Right cardiac atrium (tissue), 5 donors: Measurements from ENCODE around the gene SNPH. TPM values are rescaled to one million over a fixed set of nuclear protein-coding genes. Genes with fewer than 3 reads are reported as not detected.

Source experiments
- ATAC-seq, 2 donors: fragments of 200-7000 bp; cut with Tn5 transposase; one replicate each; pipeline versions ENCODE4 v1.8.0 to v1.9.1; 2020; ENCODE audit warnings: moderate library complexity in 2 of 2, mild to moderate bottlenecking in 1 of 2
- DNase-seq, 3 donors: peaks; one replicate each; pipeline ENCODE4 v3.0.0-alpha.2; 2020
- H3K27ac ChIP-seq: one replicate; pipeline ENCODE4 v1.5.1; 2013; ENCODE audit warnings: mild to moderate bottlenecking, low read length, control low read depth, moderate library complexity
- H3K27me3 ChIP-seq: one replicate; pipeline ENCODE4 v1.6.1; 2013; ENCODE audit not compliant: control insufficient read depth, insufficient read depth
- H3K4me1 ChIP-seq: one replicate; pipeline ENCODE4 v1.6.1; 2013; ENCODE audit warnings: low read length; ENCODE audit not compliant: control insufficient read depth, insufficient read depth
- H3K4me3 ChIP-seq: one replicate; pipeline ENCODE4 v1.5.1; 2013; ENCODE audit warnings: low read length, control low read depth
- H3K9me3 ChIP-seq: one replicate; pipeline ENCODE4 v1.6.1; 2013; ENCODE audit warnings: low read length; ENCODE audit not compliant: control insufficient read depth
- WGBS: extraction: QIAGEN DNeasy Blood & Tissue Kit; methylation state at CpG from one replicate; pipeline ENCODE4 v1.1.7; 2013; 5-methylcytosine and 5-hydroxymethylcytosine counted together
- intact Hi-C, 4 donors: fragments of 100-400 bp; cut with DNase I; formaldehyde crosslinking; loops; one replicate each; pipeline versions ENCODE4 v1.11.0 to v1.14.0; 2022 to 2023
- polyA plus RNA-seq: library from polyadenylated mRNA; stranded (reverse); fragments of 200-250 nt; gene quantifications from one replicate; pipeline ENCODE4 v1.2.3, GENCODE V29; 2013
- total RNA-seq, 4 donors: library from RNA; stranded (reverse); fragmentation: NEBNext Ultra II Directional; extraction: Animal tissue kit (Norgen Biotek cat#: 25700); gene quantifications; one replicate each; pipeline ENCODE4 v1.2.1, GENCODE V29; 2021
- donor health status: healthy with polysubstance abuse.
- donor health status: DM: no; HTN: yes; CAD: no.
- donor health status: DM: no; HTN: no; CAD: no.
- donor health status: DM: no; HTN: yes; CAD: no; lungs with severe emphysema.
- donor health status: DM: yes; HTN: yes; CAD: no.

Gene SNPH
- total and polyA plus RNA-seq, 5 donors = 4.8 to 6.8 (median 5.2) TPM

DNA sequence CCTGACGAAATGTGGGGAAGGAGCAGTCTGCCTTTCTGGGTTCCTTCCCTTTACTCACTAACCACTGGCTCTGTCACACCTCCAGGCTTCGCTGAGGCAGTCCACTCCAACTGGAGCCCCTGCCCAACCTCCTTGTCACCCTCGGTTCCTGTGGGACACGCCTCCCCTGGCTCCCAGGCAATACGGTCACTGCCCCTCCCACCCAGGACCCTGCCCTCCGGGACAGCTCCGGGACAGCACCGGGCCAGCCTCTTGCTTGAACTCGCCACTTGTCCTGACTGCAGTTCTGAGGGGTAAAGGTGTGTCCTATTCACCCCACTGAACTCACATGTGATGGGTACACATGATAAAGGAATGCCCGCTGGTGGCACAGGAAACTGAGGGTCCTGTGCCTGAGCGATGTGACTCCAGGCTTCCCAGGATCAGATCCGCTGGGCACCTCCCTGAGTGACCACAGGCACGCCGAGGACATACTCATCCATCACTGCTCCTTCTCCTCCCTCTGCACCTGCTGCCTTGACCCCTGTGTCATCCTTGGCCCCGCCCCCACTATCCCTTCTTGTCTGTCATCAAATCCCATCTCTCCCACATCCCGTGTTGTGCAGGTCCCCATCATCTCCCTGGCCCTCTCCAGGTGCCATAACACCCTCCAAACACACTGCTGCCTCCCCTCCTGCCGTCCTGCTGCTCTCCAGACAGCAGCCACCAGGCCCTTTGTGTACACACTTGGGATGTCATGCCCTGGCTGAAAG is 55.0 kb downstream of the SNPH start:
- H3K4me3 ChIP-seq = no peak overlapping the region
- ATAC-seq (no peak), DNase-seq (peak in 1 of 3 donors; percentile 42)
- H3K27me3 ChIP-seq = no peaks in the 10 kb centered on the region
- peaks cover 3% of the 10 kb centered on the region for H3K4me1 ChIP-seq
- peak overlapping the region; percentile 46 for H3K27ac ChIP-seq
- no peaks in the 10 kb centered on the region for H3K9me3 ChIP-seq
- 68% methylated on average over 17 of the region's 17 CpGs for WGBS
- intact Hi-C loops = loop anchor here in 3 of 4 donors (5.0 kb wide), 2 partner anchors 66 to 71 kb away; partner anchors contain the start of gene FKBP1A (in 2 of the 3)

DNA sequence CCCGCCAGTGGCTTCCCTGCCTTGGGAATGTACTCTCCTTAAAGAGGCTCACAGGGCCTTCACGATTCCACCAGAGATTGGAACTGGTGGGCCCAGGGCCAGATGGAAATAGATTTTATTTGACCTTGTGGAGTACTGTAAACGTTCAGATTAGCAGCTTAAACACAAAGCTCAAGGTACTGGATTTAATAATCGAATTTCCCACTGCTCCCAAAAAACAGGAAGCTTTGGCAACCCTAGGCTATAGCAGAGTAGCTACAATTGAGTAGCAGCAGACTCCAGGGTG is 55.5 kb downstream of the SNPH start:
- ATAC-seq (no peak), DNase-seq (peak in 1 of 3 donors; percentile 45)
- H3K27ac ChIP-seq = peak overlapping the region; percentile 46
- intact Hi-C loops = loop anchor here in 3 of 4 donors (5.0 kb wide), 2 partner anchors 66 to 71 kb away; partner anchors contain the start of gene FKBP1A (in 2 of the 3)
- H3K4me1 ChIP-seq = peaks cover 7% of the 10 kb centered on the region
- H3K9me3 ChIP-seq = no peaks in the 10 kb centered on the region
- H3K4me3 ChIP-seq = no peak overlapping the region
- no peaks in the 10 kb centered on the region for H3K27me3 ChIP-seq
- WGBS = 47% methylated on average over 4 of the region's 4 CpGs

DNA sequence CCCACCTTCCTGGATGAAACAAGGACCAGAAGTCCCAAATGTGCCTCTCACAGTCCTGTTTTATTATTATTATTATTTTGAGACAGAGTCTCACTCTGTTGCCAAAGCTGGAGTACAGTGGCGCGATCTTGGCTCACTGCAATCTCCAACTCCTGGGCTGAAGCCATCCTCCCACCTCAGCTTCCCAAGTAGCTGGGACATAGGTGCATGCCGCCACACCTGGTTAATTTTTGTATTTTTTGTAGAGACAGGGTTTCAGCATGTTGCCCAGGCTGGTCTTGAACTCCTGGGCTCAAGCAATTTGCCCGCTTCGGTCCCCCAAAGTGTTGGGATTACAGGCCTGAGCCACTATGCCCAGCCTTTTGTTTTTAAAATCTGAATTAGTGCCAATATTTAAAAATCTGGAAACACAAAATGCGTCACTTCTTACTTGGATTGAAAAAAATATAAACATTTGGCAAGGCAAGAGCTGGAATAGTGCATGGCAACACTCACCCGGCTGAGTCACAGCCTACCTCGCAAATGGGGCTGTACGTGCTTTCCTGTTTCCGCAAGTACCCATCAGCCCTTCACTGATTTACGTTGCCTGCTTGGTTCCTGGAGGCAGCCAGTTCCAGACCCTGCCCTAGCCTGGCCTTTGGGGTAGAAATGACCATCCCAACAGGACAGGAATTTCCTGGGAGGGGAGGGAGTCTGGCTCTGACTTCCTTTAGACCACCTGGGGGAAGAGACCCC is 56.6 kb downstream of the SNPH start:
- no peaks in the 10 kb centered on the region for H3K9me3 ChIP-seq
- ATAC-seq (peak; percentile 12 to 66), DNase-seq (peak; percentile 59 to 69 (median 67))
- no peaks in the 10 kb centered on the region for H3K27me3 ChIP-seq
- H3K4me1 ChIP-seq = peaks cover 16% of the 10 kb centered on the region
- no peak overlapping the region for H3K4me3 ChIP-seq
- intact Hi-C loops = loop anchor here in 3 of 4 donors (5.0 kb wide), 2 partner anchors 65 to 70 kb away; partner anchors contain the start of gene FKBP1A (in 2 of the 3)
- WGBS = 56% methylated on average over 11 of the region's 11 CpGs
- H3K27ac ChIP-seq = peak overlapping the region; percentile 96

DNA sequence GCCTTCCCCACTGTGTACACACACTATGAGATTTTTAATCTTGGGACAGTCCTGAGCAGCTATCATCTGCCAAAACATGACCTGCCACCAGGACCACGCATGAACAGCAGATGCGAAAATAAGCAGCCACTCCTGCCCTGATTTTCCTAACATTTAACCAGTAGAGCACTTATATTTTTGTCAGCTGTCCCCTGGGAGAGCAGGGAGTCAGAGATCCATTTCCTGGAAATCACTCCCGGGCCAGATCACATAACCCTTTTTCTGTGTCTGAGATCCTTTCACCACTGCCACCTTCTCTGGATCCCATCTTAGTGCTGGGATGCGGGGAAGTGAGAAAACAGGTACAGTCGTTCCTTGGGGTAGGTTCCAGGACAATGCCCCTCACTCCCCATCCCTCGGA is 57.2 kb downstream of the SNPH start:
- Histone ChIP-seq H3K27me3 (no peaks in the 10 kb centered on the region), H3K27ac (peak overlapping the region; percentile 96), H3K4me3 (no peak overlapping the region), H3K4me1 (peaks cover 21% of the 10 kb centered on the region), H3K9me3 (no peaks in the 10 kb centered on the region)
- DNase-seq (no peak), ATAC-seq (no peak)
- intact Hi-C loops = loop anchor here in 3 of 4 donors (5.0 kb wide), 2 partner anchors 64 to 69 kb away; partner anchors contain the start of gene FKBP1A (in 2 of the 3)
- 49% methylated on average over 6 of the region's 6 CpGs for WGBS

DNA sequence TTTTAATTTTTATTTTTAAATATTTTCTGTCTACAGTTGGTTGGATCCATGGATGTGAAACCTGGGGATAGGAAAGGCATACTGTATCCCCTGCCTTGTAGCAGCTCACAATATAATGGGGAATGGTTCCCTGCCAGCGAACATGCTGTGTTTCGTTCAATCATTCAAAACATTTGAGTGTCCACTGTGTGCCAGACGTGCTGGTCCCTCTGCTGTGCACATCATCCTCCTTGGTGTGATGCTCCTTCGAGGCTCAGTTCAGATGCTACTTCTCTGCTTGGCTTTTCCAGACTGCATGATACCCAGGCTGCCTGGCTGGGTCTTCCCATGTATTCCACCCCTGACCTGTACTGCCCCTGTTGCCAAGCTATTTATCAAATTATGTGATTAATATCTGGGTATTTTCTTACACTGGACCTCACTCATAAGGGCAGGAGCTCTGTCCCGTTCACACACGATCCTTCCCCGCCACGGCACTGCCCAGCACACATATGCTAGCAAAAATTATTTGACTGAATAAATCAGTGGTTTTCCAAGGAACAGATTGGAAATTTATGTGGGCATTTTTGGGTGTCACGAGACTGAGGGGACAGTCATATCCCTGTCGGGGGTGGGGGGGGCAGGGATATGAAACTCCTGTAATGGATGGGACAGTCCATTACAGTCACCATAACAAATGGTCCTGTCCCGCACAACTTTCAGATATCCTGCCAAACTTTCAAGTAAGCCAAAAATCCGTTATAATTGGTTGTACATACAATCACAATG is 57.9 kb downstream of the SNPH start:
- ATAC-seq (no peak), DNase-seq (peak in 1 of 3 donors; percentile 32)
- H3K27me3 ChIP-seq = no peaks in the 10 kb centered on the region
- H3K27ac ChIP-seq = peak overlapping the region; percentile 18
- no peaks in the 10 kb centered on the region for H3K9me3 ChIP-seq
- 66% methylated on average over 12 of the region's 12 CpGs for WGBS
- peaks cover 23% of the 10 kb centered on the region for H3K4me1 ChIP-seq
- intact Hi-C loops = loop anchor here in 3 of 4 donors (5.0 kb wide), 2 partner anchors 63 to 68 kb away; partner anchors contain the start of gene FKBP1A (in 2 of the 3)
- no peak overlapping the region for H3K4me3 ChIP-seq

DNA sequence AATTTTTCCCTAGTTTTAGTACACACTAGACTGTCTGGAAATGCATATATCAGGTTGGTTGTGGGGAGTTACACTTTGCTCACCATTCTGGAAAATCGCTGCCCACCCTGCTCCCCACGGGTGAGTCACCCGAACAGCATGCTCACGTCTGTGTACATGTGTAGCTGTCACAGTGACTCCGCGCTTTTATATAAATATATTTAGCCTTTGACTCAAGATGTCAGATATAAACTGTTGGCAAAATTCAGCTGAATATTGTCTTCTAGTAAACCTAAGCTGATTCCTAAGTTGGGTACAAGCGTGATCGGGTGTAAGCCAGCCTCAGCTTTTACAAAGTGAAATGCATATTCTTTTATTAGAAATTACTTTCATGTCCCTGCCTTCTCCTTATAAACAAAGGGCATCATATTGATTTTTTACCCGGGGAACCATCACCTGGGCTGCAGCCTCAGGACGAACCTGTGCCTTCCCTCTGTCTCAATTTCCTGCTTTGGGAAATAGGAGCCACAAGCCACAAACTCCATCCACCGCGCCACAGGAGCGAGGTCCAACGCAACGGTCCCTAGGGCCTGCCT is 58.6 kb downstream of the SNPH start:
- no peaks in the 10 kb centered on the region for H3K9me3 ChIP-seq
- H3K27me3 ChIP-seq = no peaks in the 10 kb centered on the region
- H3K27ac ChIP-seq = peak overlapping the region; percentile 98
- DNase-seq = peak in 1 of 3 donors; percentile 45
- intact Hi-C loops = loop anchor here (5.0 kb wide), 2 partner anchors 63 to 68 kb away; partner anchors contain the start of gene FKBP1A (in 2 of the 4)
- 23% methylated on average over 15 of the region's 15 CpGs for WGBS
- peak overlapping the region; percentile 82 for H3K4me3 ChIP-seq
- peaks cover 23% of the 10 kb centered on the region for H3K4me1 ChIP-seq
- ATAC-seq = no peak

DNA sequence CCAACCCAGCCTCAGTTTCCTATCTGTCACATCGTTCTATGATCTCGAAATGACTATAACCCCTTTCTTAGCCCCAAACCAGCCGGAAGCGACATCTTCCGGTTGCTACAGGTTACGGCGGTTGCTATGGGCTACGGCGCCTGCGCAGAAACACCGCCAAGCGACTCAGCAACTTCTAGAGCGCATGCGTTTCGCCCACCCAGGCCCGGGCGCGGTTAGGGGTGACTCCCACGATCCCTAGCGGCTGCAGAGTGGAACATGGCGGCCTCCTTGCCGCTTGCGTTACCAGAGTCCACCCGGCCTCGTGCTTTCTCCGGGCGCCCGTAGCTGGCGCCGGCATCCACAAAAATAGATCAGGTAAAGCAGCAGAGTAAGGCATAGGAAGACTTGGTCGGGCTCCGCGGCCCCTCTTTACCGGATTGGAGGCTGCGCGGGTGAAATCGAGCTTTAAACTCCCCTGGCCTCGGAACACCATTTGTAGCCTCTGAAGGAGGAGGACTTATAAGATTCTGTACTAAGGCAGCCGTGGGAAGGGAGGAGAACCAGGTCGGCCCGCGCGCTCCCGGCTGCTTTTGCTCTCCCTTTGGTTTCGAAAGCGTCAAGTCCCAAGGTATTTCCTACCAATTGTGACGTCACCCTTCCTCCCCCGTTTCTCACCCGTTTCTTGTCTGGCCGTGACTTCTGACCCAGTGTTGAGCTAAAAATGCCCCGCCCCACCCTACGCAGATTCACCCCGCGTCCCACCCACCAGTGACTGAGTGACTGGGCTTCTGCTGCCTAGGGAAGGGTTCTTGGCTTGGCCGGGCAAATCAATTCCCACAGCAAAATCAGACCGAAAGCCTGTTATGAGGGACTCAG is 59.3 kb downstream of the SNPH start:
- H3K27ac ChIP-seq = peak overlapping the region; percentile 98
- peaks cover 28% of the 10 kb centered on the region for H3K4me1 ChIP-seq
- H3K4me3 ChIP-seq = peak overlapping the region; percentile 82
- H3K9me3 ChIP-seq = no peaks in the 10 kb centered on the region
- peak; percentile 99 for DNase-seq
- ATAC-seq = peak; percentile 91 to 94
- no peaks in the 10 kb centered on the region for H3K27me3 ChIP-seq
- intact Hi-C loops = loop anchor here in 1 of 4 donors (5.0 kb wide), 1 partner anchor 62 kb away; no protein-coding TSS in a partner anchor
- under 1% methylated on average over 56 of the region's 56 CpGs for WGBS

DNA sequence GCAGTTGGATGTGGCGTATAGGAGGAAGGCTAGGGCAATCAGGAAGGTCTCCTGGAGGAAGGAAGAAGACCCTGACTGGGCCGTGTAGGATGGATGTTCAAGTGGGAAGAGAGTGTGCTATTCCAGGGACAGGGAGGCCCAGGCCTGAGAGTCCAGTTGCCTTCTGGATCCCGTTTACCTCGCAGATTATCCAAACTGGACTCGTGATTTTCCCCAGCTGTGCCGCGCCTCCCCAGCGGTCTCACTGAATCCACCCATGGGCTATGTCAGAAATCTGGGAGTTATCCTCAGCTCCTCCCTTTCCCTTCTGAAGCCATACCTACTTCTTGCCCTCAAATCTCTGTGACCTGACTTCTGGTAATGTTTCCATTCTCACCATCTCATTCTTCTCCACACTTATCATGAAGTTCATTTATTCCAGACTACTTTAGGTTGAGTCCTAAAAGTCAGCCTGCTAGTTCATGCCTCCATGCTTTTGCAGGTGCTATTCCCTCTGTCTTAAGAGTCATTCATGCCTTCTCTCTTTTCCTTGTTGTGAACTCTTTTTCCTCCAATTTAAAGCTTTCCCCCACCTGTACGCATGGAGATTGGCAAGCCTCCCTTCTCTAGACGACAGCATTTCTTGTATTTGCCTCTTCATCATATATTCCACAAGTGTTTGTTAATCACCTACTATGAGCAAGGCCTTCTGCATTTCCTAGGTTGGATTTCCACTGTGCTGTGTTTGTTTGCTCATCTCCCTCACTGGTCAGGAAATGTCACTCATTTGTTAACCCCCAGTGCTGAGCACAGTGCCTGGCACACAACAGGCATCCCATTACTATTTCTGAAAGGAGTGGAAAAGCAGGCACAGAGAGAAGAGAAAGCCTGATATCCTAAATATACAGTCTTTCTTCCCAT is 60.2 kb downstream of the SNPH start:
- H3K4me1 ChIP-seq = peaks cover 32% of the 10 kb centered on the region

DNA sequence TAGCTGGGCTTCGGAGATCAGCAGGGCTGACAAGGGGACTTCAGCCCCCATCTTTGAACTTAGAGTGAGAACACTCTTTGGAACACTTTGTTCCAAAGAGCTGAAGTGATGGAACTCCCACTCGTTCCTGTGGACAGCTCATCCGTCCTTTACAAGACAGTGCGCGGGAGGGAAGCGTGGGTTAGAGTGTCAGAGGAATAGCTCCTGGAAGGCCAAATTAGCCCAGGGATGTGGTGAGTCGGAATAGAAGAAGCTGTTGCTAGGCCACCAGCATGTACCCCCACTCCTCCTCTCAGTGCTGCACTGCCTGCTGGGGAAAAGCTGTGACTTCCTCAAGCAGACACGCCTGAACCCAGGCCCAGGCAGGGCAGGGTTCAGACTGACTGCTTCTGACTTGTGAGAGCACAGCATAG is 61.2 kb downstream of the SNPH start:
- Histone ChIP-seq H3K27ac (peak overlapping the region; percentile 98), H3K27me3 (no peaks in the 10 kb centered on the region), H3K4me3 (no peak overlapping the region), H3K9me3 (no peaks in the 10 kb centered on the region), H3K4me1 (peaks cover 30% of the 10 kb centered on the region)
- DNase-seq (peak in 2 of 3 donors; percentile 51 to 66), ATAC-seq (no peak)
- intact Hi-C loops = loop anchor here in 1 of 4 donors (5.0 kb wide), 1 partner anchor 60 kb away; no protein-coding TSS in a partner anchor
- 43% methylated on average over 8 of the region's 8 CpGs for WGBS

More for the DNA sequence above, 60.2 kb downstream of the SNPH start:
- no peaks in the 10 kb centered on the region for H3K27me3 ChIP-seq
- 28% methylated on average over 10 of the region's 10 CpGs for WGBS
- peak overlapping the region; percentile 82 for H3K4me3 ChIP-seq
- intact Hi-C loops = loop anchor here in 1 of 4 donors (5.0 kb wide), 1 partner anchor 61 kb away; no protein-coding TSS in a partner anchor
- H3K27ac ChIP-seq = peak overlapping the region; percentile 98
- DNase-seq (peak in 2 of 3 donors; percentile 43 to 72), ATAC-seq (peak; percentile 4 to 17)
- H3K9me3 ChIP-seq = no peaks in the 10 kb centered on the region
